Peyer's patch (tissue), 4 donors: ENCODE data around the gene FMNL2.

Experiments
- CTCF ChIP-seq, 6 experiments: fragments of 450-650 bp in 4 of 6; fragments of 200-600 bp in 2 of 6; sonication (generic) in 1 of 6; IDR thresholded peaks; one replicate each; pipeline ENCODE4 v1.5.1; 2017 to 2019; ENCODE audit warnings: antibody characterized with exemption in 6 of 6, mild to moderate bottlenecking in 3 of 6, moderate library complexity in 1 of 6
- POLR2A ChIP-seq, 2 donors: fragments of 450-650 bp; IDR thresholded peaks; one replicate each; pipeline ENCODE4 v1.5.1; 2017; ENCODE audit warnings: antibody characterized with exemption in 2 of 2, mild to moderate bottlenecking in 2 of 2, moderate library complexity in 2 of 2

- no peak for TF ChIP-seq POLR2A (IDR thresholded peaks at IDR 0.05)
- no peak for TF ChIP-seq CTCF (IDR thresholded peaks at IDR 0.05)
These were observed 188.1 kb downstream of the FMNL2 start for GRCh38 chr2:152523091-152523490.
